CD4-positive, alpha-beta memory T cell (primary cell): ENCODE measurements around the gene MGAT3. TPM values are rescaled to one million over a fixed set of nuclear protein-coding genes. Genes with fewer than 3 reads are reported as not detected.

Experiments used
- CTCF ChIA-PET: fragments of 350-600 bp; sonication (Branson Sonifier 250); formaldehyde crosslinking; loops from one replicate; lab custom pipeline; 2021; ENCODE audit warnings: inconsistent platforms; ENCODE audit not compliant: partially characterized antibody; lab: Charles Lee
- POLR2A ChIA-PET: fragments of 350-600 bp; sonication (Branson Sonifier 250); formaldehyde crosslinking; loops from one replicate; lab custom pipeline; 2021; ENCODE audit not compliant: partially characterized antibody; lab: Charles Lee
- DNase-seq, 5 donors: peaks; one replicate each; pipeline versions ENCODE4 v3.0.0 to v3.0.0-alpha.2; 2020 to 2022; ENCODE audit warnings: mixed read lengths in 1 of 5
- H3K27ac ChIP-seq: one replicate; pipeline ENCODE4 v1.7.0; 2013; ENCODE audit warnings: low read depth, low read length
- H3K27me3 ChIP-seq: 2 replicates; pipeline ENCODE4 v1.7.0; 2013; ENCODE audit warnings: mild to moderate bottlenecking, low read length, moderate library complexity; ENCODE audit not compliant: insufficient read depth
- H3K36me3 ChIP-seq: 2 replicates; pipeline ENCODE4 v1.7.0; 2013; ENCODE audit warnings: mild to moderate bottlenecking, low read length, moderate library complexity; ENCODE audit not compliant: insufficient read depth
- H3K4me1 ChIP-seq: 2 replicates; pipeline ENCODE4 v1.7.0; 2013; ENCODE audit warnings: mild to moderate bottlenecking, low read length, moderate library complexity; ENCODE audit not compliant: insufficient read depth
- H3K4me3 ChIP-seq, 2 donors: one replicate each; pipeline ENCODE4 v1.7.0; 2013; ENCODE audit warnings: low read length in 2 of 2, mild to moderate bottlenecking in 1 of 2
- H3K9me3 ChIP-seq, 2 donors: one replicate each; pipeline ENCODE4 v1.7.0; 2013; ENCODE audit warnings: low read length in 2 of 2, control low read depth in 1 of 2; ENCODE audit not compliant: control insufficient read depth in 1 of 2
- H3K27ac Mint-ChIP-seq, 7 donors: one replicate each; pipeline ENCODE4 v1.8.0; 2020 to 2021; ENCODE audit warnings: mixed read lengths in 7 of 7, mild to moderate bottlenecking in 6 of 7, inconsistent platforms in 3 of 7, moderate library complexity in 3 of 7
- H3K27me3 Mint-ChIP-seq, 2 donors: one replicate each; pipeline ENCODE4 v1.8.0; 2020 to 2021; ENCODE audit warnings: mixed read lengths in 2 of 2
- H3K36me3 Mint-ChIP-seq, 2 donors: one replicate each; pipeline ENCODE4 v1.8.0; 2020 to 2021; ENCODE audit warnings: mixed read lengths in 2 of 2, inconsistent platforms in 1 of 2, mild to moderate bottlenecking in 1 of 2
- H3K4me1 Mint-ChIP-seq, 4 donors: one replicate each; pipeline ENCODE4 v1.8.0; 2020 to 2021; ENCODE audit warnings: mixed read lengths in 4 of 4, mild to moderate bottlenecking in 1 of 4
- H3K4me3 Mint-ChIP-seq, 8 donors: one replicate each; pipeline ENCODE4 v1.8.0; 2020 to 2021; ENCODE audit warnings: mixed read lengths in 8 of 8, mild to moderate bottlenecking in 7 of 8, moderate library complexity in 6 of 8, inconsistent platforms in 3 of 8
- H3K9me3 Mint-ChIP-seq, 8 donors: one replicate each; pipeline ENCODE4 v1.8.0; 2020 to 2021; ENCODE audit warnings: mixed read lengths in 8 of 8, mild to moderate bottlenecking in 5 of 8, inconsistent platforms in 3 of 8, moderate library complexity in 1 of 8
- intact Hi-C: fragments of 100-400 bp; cut with micrococcal nuclease; formaldehyde crosslinking; loops from one replicate; pipeline ENCODE4 v1.15.1; 2023
- polyA plus RNA-seq, 2 donors: library from polyadenylated mRNA; unstranded; fragments of 300-500 nt; fragmentation: Illumina TruSeq; gene quantifications; one replicate each; pipeline ENCODE4 v1.2.3, GENCODE V29; 2021
- total RNA-seq, 2 experiments: library from RNA; stranded (reverse); gene quantifications; one replicate each; pipeline ENCODE4 v1.2.3, GENCODE V29; 2021

The MGAT3 gene
- total and polyA plus RNA-seq, 4 experiments from 2014 or later, result 0.19 to 0.73 TPM; not detected in 2

DNA sequence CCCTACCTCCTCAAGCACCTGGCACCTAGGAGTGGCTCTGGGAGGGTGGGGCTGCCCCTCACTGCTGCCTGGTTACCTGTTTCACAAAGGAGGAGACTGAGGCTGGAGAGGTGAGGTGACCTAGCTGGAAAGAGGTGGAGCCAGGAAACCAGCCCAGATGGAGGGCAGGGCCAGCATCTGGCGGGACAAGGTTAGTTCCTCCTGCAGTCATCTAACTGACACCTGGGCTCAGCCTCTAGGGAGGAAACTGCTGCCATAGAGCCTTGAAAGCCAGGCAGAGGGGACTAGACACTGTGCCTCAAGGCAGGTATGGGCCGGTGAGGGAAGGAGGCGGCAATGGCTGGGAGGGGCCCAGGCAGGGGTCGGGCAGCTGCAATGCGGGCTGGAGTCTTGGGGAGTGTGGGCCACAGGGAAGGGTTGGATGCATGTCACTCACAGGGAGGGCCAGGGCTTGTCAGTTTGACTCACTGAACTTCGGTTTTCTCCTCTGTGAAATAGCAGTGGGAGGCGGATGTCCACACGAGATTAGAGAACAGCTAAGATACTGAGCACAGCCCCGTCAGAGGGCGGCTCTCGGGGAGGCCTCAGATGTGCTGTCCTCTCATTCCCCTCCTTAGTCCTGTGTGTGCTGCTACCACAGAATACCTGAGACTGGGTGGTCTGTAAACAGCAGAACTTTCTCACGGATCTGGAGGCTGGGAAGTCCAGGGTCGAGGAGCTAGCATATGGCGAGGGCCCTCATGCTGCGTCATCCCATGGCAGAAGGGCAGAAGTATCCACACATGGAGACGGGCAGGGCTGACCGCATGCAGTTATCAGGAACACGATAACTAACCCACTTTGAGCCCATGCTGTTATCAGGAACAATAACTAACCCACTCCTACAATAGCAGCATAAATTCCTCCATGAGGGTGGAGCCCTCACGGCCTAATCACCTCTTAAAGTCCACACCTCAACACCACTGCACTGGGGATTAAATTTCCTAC lies 16.1 kb downstream of the MGAT3 start:
- no peak for DNase-seq
- peaks cover 0 to 3% of the 10 kb centered on the region in 2 donors for H3K27me3 Mint-ChIP-seq
- CTCF ChIA-PET, result interaction anchor here (1.4 kb wide), 1 partner anchor 41 kb away, joined by 5 read pairs; no protein-coding TSS in a partner anchor
- Histone ChIP-seq H3K4me1 (peaks cover 19% of the 10 kb centered on the region), H3K9me3 (no peaks in the 10 kb centered on the region), H3K36me3 (no peaks in the 10 kb centered on the region), H3K27me3 (no peaks in the 10 kb centered on the region), H3K4me3 (no peak overlapping the region), H3K27ac (no peak overlapping the region)
- no peak overlapping the region for H3K4me3 Mint-ChIP-seq
- no peaks in the 10 kb centered on the region for H3K9me3 Mint-ChIP-seq
- intact Hi-C loops, result no loop called here
- no peaks in the 10 kb centered on the region for H3K36me3 Mint-ChIP-seq
- H3K4me1 Mint-ChIP-seq, result peaks cover 7 to 22% (median 14%) of the 10 kb centered on the region in 4 donors
- POLR2A ChIA-PET, result no interaction called here
- peak overlapping the region in 5 of 7 donors; percentile 19 to 55 (median 35) for H3K27ac Mint-ChIP-seq

GRCh38 chr22:39473851-39474250 lies 17.0 kb downstream of the MGAT3 start:
- no peak for DNase-seq
- peaks cover 19% of the 10 kb centered on the region for H3K4me1 ChIP-seq
- CTCF ChIA-PET, result no interaction called here
- no peaks in the 10 kb centered on the region for H3K36me3 Mint-ChIP-seq
- H3K4me3 ChIP-seq, result no peak overlapping the region
- H3K27me3 Mint-ChIP-seq, result no peaks in the 10 kb centered on the region
- POLR2A ChIA-PET, result no interaction called here
- no peaks in the 10 kb centered on the region for H3K27me3 ChIP-seq
- intact Hi-C loops, result no loop called here
- H3K27ac ChIP-seq, result no peak overlapping the region
- H3K36me3 ChIP-seq, result no peaks in the 10 kb centered on the region
- no peak overlapping the region for H3K4me3 Mint-ChIP-seq
- no peaks in the 10 kb centered on the region for H3K9me3 ChIP-seq
- H3K27ac Mint-ChIP-seq, result peak overlapping the region in 1 of 7 donors; percentile 36
- H3K4me1 Mint-ChIP-seq, result peaks cover 7 to 22% (median 12%) of the 10 kb centered on the region in 4 donors
- no peaks in the 10 kb centered on the region for H3K9me3 Mint-ChIP-seq

DNA sequence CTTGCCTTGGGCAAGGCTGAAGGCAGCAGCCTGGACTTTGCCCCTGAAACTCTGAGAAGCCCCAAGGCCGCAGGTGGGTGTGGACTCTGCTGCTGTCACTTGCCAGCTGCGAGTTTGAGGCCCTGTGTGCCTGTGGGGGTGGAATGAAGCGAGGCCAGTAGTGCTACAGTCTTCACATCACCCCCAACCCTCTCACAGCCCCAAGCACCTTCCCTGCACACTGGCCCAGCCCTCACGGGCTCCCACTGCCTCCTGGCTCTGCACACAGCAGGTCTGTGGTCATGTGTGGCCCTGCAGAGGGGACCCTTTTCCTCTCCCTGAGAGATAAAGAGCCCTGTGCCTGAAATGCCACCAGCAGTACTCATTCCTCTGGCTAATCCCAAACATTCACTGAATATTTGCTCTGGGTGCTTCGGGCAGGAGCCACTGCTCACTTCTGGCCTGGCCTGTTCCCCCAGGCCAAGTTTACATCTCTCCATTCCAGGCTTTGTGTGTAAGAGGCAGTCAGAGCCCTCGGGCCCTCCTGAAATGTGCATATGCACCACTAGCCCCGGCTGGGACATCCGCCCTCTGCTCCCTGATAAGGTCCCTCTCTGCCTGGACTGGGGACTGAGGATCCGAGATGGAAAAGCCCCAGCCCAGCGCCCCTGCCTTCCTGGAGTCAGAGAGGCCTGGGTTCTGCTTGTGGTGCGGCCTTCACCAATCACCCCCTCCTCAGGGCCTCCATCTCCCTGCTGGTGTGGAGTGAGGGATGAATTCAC lies 17.7 kb downstream of the MGAT3 start:
- H3K27me3 ChIP-seq, result no peaks in the 10 kb centered on the region
- H3K36me3 ChIP-seq, result no peaks in the 10 kb centered on the region
- H3K27ac Mint-ChIP-seq, result no peak overlapping the region
- CTCF ChIA-PET, result no interaction called here
- H3K9me3 Mint-ChIP-seq, result no peaks in the 10 kb centered on the region
- POLR2A ChIA-PET, result no interaction called here
- no peak for DNase-seq
- H3K27ac ChIP-seq, result no peak overlapping the region
- H3K36me3 Mint-ChIP-seq, result no peaks in the 10 kb centered on the region
- intact Hi-C loops, result no loop called here
- no peak overlapping the region for H3K4me3 Mint-ChIP-seq
- no peaks in the 10 kb centered on the region for H3K27me3 Mint-ChIP-seq
- H3K4me1 ChIP-seq, result peaks cover 19% of the 10 kb centered on the region
- H3K4me1 Mint-ChIP-seq, result peaks cover 7 to 22% (median 12%) of the 10 kb centered on the region in 4 donors
- no peak overlapping the region for H3K4me3 ChIP-seq
- no peaks in the 10 kb centered on the region for H3K9me3 ChIP-seq

GRCh38 chr22:39475337-39475736 lies 18.5 kb downstream of the MGAT3 start:
- POLR2A ChIA-PET, result no interaction called here
- Mint-ChIP-seq H3K4me3 (no peak overlapping the region), H3K9me3 (no peaks in the 10 kb centered on the region), H3K27me3 (no peaks in the 10 kb centered on the region), H3K4me1 (peaks cover 7 to 22% (median 12%) of the 10 kb centered on the region in 4 donors), H3K27ac (no peak overlapping the region), H3K36me3 (no peaks in the 10 kb centered on the region)
- H3K27me3 ChIP-seq, result no peaks in the 10 kb centered on the region
- intact Hi-C loops, result no loop called here
- H3K27ac ChIP-seq, result no peak overlapping the region
- DNase-seq, result no peak
- no peaks in the 10 kb centered on the region for H3K36me3 ChIP-seq
- CTCF ChIA-PET, result no interaction called here
- H3K9me3 ChIP-seq, result no peaks in the 10 kb centered on the region
- H3K4me1 ChIP-seq, result peaks cover 19% of the 10 kb centered on the region
- H3K4me3 ChIP-seq, result no peak overlapping the region

DNA sequence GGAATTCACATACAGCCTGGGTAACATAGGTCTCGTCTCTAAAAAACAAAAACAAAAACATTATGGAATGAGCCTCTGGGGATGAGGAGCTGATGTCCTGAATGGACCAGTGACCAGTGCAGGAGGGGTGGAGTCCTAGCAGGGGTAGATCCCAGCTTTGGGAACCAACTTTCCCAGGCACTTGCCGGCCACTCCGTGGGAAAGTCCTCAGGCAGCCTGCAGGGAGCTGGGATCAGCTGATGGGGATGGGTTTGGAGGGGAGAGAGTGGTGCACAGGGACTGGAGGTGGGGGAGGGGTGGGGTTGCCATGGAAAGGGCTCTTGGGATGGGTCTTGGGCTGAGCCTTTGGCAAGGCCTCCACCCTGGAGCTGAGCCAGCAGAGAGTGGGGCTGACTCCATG lies 19.1 kb downstream of the MGAT3 start:
- Histone ChIP-seq H3K36me3 (no peaks in the 10 kb centered on the region), H3K4me1 (peaks cover 19% of the 10 kb centered on the region), H3K27me3 (no peaks in the 10 kb centered on the region), H3K27ac (no peak overlapping the region), H3K9me3 (no peaks in the 10 kb centered on the region), H3K4me3 (no peak overlapping the region)
- DNase-seq, result no peak
- intact Hi-C loops, result no loop called here
- ChIA-PET CTCF (no interaction called here), POLR2A (no interaction called here)
- H3K4me3 Mint-ChIP-seq, result no peak overlapping the region
- no peaks in the 10 kb centered on the region for H3K36me3 Mint-ChIP-seq
- peaks cover 7 to 22% (median 12%) of the 10 kb centered on the region in 4 donors for H3K4me1 Mint-ChIP-seq
- H3K27ac Mint-ChIP-seq, result no peak overlapping the region
- H3K9me3 Mint-ChIP-seq, result no peaks in the 10 kb centered on the region
- no peaks in the 10 kb centered on the region for H3K27me3 Mint-ChIP-seq

DNA sequence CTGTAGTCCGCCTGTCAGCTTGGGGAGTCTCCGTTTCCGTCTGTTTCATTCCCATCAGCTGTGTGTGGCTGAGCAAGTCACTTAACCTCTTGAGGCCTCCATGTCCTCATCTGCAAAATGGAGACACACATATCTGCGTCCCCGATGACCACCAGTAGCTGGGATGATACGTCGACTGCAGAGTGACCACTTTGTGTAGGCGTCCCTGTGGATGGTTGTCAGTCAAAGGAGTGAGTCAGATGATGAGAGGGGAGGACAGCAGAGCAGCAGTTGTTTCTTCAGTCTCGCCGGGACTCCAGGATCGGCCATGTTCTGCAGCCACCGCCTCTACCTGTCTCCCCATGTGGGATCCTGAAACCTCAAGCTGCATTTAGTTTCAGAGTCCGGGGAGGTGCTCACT lies 19.9 kb downstream of the MGAT3 start:
- DNase-seq, result no peak
- Histone ChIP-seq H3K36me3 (no peaks in the 10 kb centered on the region), H3K4me3 (no peak overlapping the region), H3K9me3 (no peaks in the 10 kb centered on the region), H3K27me3 (no peaks in the 10 kb centered on the region), H3K4me1 (peaks cover 12% of the 10 kb centered on the region), H3K27ac (no peak overlapping the region)
- CTCF ChIA-PET, result interaction anchor here (1.2 kb wide), 1 partner anchor 20 kb away, joined by 3 read pairs; no protein-coding TSS in a partner anchor
- H3K27me3 Mint-ChIP-seq, result peaks cover 0 to 1% of the 10 kb centered on the region in 2 donors
- H3K27ac Mint-ChIP-seq, result no peak overlapping the region
- intact Hi-C loops, result no loop called here
- POLR2A ChIA-PET, result no interaction called here
- no peak overlapping the region for H3K4me3 Mint-ChIP-seq
- peaks cover 4 to 16% (median 9%) of the 10 kb centered on the region in 4 donors for H3K4me1 Mint-ChIP-seq
- H3K36me3 Mint-ChIP-seq, result no peaks in the 10 kb centered on the region
- H3K9me3 Mint-ChIP-seq, result no peaks in the 10 kb centered on the region

- DNase-seq, result no peak
- Histone ChIP-seq H3K9me3 (no peaks in the 10 kb centered on the region), H3K27me3 (no peaks in the 10 kb centered on the region), H3K4me3 (no peak overlapping the region), H3K27ac (no peak overlapping the region), H3K36me3 (no peaks in the 10 kb centered on the region), H3K4me1 (peaks cover 3% of the 10 kb centered on the region)
- no peak overlapping the region for H3K4me3 Mint-ChIP-seq
- ChIA-PET CTCF (interaction anchor here (1.2 kb wide), 1 partner anchor 19 kb away, joined by 3 read pairs; no protein-coding TSS in a partner anchor), POLR2A (interaction anchor here (1.2 kb wide), 1 partner anchor 24 kb away, joined by 3 read pairs; the partner anchor contains the start of gene MIEF1)
- no peak overlapping the region for H3K27ac Mint-ChIP-seq
- peaks cover 0 to 1% of the 10 kb centered on the region in 2 donors for H3K27me3 Mint-ChIP-seq
- H3K36me3 Mint-ChIP-seq, result no peaks in the 10 kb centered on the region
- peaks cover 2 to 7% (median 3%) of the 10 kb centered on the region in 4 donors for H3K4me1 Mint-ChIP-seq
- H3K9me3 Mint-ChIP-seq, result no peaks in the 10 kb centered on the region
- intact Hi-C loops, result no loop called here
These were observed 20.7 kb downstream of the MGAT3 start for GRCh38 chr22:39477542-39477941.
